GM18873 (cell line): ENCODE data around the gene TTC33.

Experiments used
- ATAC-seq: cut with Tn5 transposase; IDR thresholded peaks from one replicate; pipeline ENCODE4 v1.9.1; 2021; ENCODE audit warnings: mild to moderate bottlenecking, moderate library complexity, moderate number of reproducible peaks; ENCODE audit not compliant: unreplicated experiment, low FRiP score

TTC33 gene

GRCh38 chr5:40551496-40552491, 204.0 kb downstream of the TTC33 start:
- no peak for ATAC-seq

DNA sequence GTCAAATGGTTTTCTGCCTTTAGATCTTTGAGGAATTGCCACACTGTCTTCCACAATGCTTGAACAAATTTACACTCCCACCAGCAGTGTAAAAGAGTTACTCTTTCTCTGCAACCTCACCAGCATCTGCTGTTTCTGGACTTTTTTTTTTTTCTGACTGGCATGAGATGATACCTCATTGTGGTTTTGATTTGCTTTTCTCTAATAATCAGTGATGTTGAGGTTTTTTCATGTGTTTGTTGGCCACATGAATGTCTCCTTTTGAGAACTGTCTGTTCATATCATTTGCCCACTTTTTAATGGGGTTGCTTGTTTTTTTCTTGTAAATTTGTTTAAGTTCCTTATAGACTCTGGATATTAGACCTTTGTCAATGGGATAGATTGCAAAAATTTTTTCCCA, 205.3 kb downstream of the TTC33 start:
- ATAC-seq = no peak

- ATAC-seq = no peak
Observed at GRCh38 chr5:40549616-40550015, 206.1 kb downstream of the TTC33 start.

DNA sequence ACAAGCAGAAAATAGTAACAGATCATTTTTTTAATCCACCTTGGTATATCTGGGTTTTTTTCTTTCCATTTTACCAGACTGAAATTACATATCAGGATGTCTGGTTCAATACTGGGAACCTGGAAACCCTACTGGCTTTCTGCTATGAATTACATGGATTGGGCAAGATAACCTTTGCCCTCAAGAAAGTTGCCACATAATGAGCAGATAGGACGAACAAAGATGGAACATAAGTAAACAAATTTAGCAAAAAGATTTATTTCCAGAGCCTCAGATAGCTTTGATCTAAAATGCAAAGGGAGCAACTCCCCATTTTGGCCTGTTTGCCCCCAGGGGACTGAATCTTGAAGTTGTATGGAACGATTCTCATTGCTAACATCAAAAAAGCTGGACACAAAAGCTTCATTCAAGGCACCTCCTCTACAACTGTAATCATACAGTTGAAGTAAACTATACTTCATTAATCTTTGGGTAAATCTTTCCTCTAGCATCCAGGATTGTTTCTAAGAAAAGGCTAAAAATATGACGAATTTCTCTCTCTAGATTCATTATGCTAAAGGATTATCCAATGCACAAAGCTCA, 207.7 kb downstream of the TTC33 start:
- ATAC-seq = no peak

DNA sequence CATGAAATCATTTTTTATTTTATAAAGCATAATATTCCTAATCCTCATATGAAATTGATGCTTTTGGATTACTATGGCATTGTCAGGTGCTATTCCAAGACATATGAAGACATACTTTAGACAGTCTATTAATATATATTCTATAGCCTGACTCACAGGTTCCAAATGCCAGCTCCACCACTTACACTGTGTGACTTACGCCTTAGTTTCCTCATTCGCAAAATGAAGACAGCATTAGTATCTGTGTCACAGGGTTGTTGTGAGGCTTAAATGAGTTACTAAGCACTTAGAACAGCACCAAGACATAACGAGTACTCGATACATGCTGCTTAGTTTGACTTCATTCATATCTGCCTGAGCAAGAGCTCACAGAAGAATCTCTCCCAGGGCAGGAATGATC, 208.2 kb downstream of the TTC33 start:
- no peak for ATAC-seq

- ATAC-seq = no peak
Observed at GRCh38 chr5:40540301-40540700, 215.5 kb downstream of the TTC33 start.

DNA sequence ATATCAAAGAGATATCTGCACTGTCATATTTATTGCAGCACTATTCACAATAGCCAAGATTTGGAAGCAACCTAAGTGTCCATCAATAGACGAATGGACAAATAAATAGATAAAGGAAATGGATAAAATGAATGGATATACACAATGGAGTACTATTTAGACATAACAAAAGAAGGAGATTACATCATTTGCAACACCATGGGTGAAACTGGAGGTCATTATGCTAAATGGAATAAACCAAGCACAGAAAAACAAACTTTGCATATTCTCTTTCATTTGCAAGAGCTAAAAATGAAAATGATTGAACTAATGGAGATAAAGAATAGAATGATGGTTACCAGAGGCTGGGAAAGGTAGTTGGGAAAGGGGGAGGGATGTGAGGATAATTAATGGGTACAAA, 231.1 kb downstream of the TTC33 start:
- no peak for ATAC-seq

DNA sequence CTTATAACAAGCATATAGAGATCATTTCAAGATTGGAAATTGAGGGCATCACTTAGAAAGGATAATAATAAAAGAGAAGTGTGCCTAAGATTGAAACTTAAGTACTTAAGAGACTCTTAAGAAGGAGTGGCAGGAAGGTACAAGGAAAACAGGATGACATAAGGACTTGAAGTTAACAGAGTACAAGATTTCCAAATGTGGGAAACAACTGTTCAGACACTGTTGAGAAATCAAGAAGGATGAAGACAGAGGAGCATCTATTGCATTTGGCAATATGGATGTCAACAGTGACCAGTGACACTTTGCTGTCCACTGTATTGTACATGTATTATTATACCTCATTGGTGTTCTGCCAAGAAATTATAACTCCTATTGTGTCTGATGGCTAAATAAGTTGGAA, 233.8 kb downstream of the TTC33 start:
- ATAC-seq = no peak

- no peak for ATAC-seq
Observed at GRCh38 chr5:40521108-40521785, 234.5 kb downstream of the TTC33 start.

DNA sequence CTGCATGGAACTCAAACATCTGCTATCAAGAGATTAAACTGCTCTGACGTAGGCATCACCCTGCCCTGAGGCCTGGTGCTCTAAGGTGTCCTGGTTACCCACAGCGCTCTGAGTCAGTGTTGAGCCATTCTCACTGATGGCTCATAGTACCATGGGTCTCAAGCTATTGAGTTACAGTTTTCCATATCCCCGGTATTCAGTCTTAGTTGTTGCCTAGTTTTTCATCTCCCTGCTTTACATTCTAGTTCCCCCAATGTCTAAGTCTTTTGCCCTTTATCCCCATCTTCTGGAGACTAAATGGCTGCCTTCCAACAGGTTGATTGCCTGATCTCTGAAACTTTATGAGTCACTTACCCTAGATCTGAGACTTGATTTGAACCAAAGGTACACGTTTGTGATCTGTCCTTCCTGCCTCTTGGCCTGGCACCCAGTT, 237.3 kb downstream of the TTC33 start:
- no peak for ATAC-seq

DNA sequence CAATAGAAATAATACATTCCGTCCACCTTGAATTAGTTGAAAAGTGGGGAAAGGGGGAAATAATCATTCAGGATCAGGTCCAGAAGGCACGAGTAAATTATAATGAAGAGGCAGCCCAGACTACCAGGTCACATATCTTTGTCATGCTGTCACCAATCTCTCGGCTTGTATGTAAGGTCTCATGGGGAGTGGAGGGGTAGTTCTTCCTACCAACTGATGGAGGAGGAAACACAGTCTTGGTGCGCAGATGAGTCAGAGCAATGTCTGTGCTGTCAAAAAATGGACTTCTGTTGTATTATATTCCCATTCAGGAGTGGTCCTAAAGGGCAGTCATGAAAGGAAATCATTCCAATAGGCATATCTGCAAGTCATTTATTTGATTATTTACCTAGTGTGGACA, 240.3 kb downstream of the TTC33 start:
- no peak for ATAC-seq

- no peak for ATAC-seq
Observed at GRCh38 chr5:40514976-40515375, 240.8 kb downstream of the TTC33 start.

GRCh38 chr5:40511801-40512200, 244.0 kb downstream of the TTC33 start:
- ATAC-seq = no peak

- ATAC-seq = no peak
Observed at GRCh38 chr5:40507095-40507494, 248.7 kb downstream of the TTC33 start.

- ATAC-seq = no peak
Observed at GRCh38 chr5:40505031-40505430, 250.7 kb downstream of the TTC33 start.

DNA sequence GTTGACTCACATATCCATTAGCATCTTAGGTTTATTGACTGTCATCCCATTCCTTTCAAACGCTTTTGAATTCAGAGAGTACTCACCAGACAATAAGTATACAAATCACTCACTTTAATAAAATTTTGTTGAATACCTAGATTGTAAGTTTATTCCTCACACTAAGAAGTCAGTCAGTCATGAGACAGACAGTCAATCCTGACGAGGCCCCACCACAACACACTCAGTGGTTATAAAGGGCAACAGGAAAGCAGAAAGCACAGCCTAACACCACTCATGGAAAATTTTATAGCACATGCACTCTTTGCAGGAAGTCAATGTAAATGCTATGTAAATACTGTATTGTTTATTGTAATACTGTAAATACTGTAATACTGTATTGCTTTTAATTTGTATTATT, 252.3 kb downstream of the TTC33 start:
- ATAC-seq = no peak

- ATAC-seq = peak; percentile 73
Observed at GRCh38 chr5:40502736-40503135, 253.0 kb downstream of the TTC33 start.

DNA sequence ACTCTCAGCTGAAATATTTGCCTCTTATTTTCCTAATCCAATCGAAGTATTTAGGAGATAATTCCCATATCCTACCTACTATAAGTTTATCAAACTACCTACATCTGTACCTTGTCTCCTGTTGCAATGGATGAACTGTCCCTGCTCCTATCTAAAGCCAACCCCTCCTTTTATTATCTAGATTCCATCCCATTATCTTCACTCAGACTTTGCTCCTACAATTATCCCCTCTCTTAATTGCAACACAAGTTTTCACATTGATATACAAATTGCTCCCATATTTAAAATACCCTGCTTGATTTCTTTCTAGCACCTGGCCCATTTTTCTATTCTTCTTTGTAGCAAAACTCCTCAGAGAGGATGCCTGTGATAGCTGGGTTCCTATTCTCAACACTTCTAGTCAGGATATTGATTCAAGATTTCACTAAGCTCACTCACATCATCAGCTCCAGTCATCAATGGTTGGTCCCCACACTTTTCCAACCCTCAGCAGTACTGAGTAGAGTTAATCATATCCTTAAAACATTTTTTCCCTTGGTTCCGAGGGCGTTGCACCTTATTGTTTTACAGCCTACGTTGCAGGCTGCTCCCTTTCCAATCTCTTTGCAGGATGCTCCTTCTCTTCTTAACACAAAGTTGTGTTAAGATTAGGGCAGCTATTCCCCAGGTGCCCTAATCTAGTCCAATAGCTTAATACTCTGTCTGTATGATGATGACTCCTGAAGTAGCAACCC, 253.9 kb downstream of the TTC33 start:
- no peak for ATAC-seq

DNA sequence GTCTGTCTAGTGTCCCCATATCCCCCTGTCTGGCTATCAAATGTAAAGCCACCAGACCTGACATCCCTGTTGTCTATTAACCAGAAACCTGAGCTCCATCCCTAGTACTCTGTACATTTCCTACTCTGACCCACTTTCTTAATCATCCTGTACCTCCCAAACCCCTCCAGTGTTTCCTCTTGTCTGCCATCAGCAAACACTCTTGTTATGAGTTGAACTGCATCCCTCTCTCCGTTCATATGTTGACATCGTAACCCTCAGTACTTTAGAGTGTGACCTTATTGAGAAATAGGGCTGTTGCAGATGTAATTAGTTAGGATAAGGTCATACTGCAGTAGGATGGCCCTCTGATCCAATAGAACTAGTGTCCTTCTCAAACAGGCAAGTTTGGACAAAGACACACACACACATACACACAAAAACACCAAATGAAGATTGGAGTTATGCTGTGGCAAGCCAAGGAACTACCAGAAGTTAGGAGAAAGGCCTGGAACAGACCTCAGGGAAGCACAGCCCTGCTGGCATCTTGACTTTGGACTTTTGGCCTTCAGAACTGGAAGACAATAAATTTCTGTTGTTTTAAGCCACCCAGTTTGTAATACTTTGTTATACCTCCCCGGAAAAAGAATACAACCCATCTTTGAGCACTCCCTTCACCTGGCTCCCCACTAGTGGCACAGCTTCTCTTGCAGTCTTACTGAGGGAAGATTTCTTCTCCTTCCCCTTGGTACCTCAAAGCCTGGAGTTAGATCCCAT, 256.1 kb downstream of the TTC33 start:
- ATAC-seq = no peak

DNA sequence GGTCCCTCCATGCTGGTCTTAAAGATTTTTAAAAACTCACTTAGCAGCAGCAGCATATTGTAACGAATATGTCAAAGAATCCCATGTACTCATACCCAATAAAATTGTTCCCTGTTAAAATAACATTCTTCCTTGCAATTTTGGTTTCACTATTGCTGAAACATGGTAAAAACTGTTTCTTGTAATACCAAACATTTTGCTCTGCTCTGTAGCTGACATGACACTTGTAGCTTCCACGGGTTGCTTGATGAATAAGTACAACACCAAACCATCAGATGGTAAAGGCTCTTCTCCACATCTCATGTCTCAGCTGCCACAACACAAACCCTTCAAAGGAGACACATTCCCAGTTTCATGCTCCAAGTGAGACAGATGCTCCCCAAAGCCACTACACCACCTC, 256.8 kb downstream of the TTC33 start:
- ATAC-seq = no peak
